Measurements from ENCODE around the gene KIAA1217. TPM values are rescaled to one million over a fixed set of nuclear protein-coding genes. Genes with fewer than 3 reads are reported as not detected.
"Not testable (repeated sequence)": the region's sequence is repeated elsewhere in the genome, so short reads cannot be mapped to it uniquely, and the experiment has no call there.

Gene KIAA1217
- polyA plus RNA-seq, 1 donor from 2014 or later: 0.22 TPM

DNA sequence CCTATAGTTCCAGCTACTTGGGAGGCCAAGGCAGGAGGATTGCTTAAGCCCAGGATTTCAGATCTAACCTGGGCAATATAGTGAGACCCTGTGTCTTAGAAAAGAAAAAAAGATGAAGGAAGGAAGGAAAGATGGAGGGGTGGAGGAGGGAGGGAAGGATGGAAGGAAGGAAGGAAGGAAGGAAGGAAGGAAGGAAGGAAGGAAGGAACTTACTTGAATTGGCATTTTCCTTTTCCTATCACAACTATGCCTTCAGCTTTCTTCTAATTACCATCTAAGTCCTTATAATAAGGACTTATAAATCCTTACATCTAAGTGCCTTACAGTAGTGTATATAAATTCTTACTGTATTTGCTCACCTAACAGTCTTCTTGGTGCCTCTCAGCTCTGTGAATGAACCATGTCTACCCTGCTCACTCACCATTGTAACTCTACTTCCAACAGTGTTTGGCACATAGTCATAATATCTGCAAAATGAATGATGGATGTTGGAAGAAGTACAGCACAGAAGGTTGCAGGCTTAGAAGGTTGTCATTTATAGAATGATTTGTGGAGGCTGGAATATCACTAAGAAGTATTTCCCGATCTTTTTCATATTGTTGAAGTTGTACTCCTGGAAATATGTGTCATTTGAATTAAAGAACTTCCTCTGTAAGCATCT is 125.5 kb downstream of the KIAA1217 start:
- no peaks in the 10 kb centered on the region for H3F3A ChIP-seq (ENCODE audit: insufficient read depth, low read length, poor library complexity, severe bottlenecking)
- H2AFZ ChIP-seq (ENCODE audit: low read depth, low read length): no peak overlapping the region
- TF ChIP-seq EP300 (conservative IDR thresholded peaks at IDR 0.05; ENCODE audit: poor library complexity, severe bottlenecking): no peak
- no peak for TF ChIP-seq SMC3 (conservative IDR thresholded peaks at IDR 0.05; ENCODE audit: poor library complexity)
- TF ChIP-seq, protein P1, sequence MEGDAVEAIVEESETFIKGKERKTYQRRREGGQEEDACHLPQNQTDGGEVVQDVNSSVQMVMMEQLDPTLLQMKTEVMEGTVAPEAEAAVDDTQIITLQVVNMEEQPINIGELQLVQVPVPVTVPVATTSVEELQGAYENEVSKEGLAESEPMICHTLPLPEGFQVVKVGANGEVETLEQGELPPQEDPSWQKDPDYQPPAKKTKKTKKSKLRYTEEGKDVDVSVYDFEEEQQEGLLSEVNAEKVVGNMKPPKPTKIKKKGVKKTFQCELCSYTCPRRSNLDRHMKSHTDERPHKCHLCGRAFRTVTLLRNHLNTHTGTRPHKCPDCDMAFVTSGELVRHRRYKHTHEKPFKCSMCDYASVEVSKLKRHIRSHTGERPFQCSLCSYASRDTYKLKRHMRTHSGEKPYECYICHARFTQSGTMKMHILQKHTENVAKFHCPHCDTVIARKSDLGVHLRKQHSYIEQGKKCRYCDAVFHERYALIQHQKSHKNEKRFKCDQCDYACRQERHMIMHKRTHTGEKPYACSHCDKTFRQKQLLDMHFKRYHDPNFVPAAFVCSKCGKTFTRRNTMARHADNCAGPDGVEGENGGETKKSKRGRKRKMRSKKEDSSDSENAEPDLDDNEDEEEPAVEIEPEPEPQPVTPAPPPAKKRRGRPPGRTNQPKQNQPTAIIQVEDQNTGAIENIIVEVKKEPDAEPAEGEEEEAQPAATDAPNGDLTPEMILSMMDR (IDR thresholded peaks at IDR 0.05; ENCODE audit: poor library complexity, severe bottlenecking): no peak
- H3K4me3 ChIP-seq (ENCODE audit: low read length): no peak overlapping the region
- no peaks in the 10 kb centered on the region for H3K27me3 ChIP-seq (ENCODE audit: insufficient read depth, low read depth, low read length)
- H3K9ac ChIP-seq (ENCODE audit: low read length): no peak overlapping the region
- no peaks in the 10 kb centered on the region for H3K79me2 ChIP-seq (replicated peaks; ENCODE audit: insufficient read depth, low read length)
- no peak overlapping the region for H3K4me2 ChIP-seq (ENCODE audit: low read length)
- H3K36me3 ChIP-seq (ENCODE audit: insufficient read depth, low read length): no peaks in the 10 kb centered on the region
- H3K27ac ChIP-seq (ENCODE audit: low read length): no peak overlapping the region
- no peaks in the 10 kb centered on the region for H3K9me2 ChIP-seq (ENCODE audit: insufficient read depth, low read length)
- H4K20me1 ChIP-seq (ENCODE audit: insufficient read depth): no peaks in the 10 kb centered on the region
- no peaks in the 10 kb centered on the region for H3K9me3 ChIP-seq (ENCODE audit: low read length)

DNA sequence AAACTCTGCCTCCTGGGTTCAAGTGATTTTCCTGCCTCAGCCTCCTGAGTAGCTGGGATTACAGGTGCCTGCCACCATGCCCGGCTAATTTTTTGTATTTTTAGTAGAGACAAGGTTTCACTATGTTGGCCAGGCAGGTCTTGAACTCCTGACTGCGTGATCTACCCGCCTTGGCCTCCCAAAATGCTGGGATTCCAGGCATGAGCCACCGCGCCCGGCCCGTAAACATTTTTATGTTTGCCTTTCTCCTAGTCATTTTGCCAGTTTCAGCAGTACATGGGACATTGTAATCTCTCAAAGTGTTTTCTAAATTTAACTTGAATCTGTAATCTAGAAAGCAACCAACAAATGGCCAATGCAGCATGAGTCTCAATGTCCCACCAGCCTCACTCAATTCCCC is 128.8 kb downstream of the KIAA1217 start:
- not testable (repeated sequence) for H3K9ac ChIP-seq (ENCODE audit: low read length); H3K27ac ChIP-seq (ENCODE audit: low read length); H3F3A ChIP-seq (ENCODE audit: insufficient read depth, low read length, poor library complexity, severe bottlenecking); H3K9me3 ChIP-seq (ENCODE audit: low read length); H3K27me3 ChIP-seq (ENCODE audit: insufficient read depth, low read depth, low read length); H3K79me2 ChIP-seq (replicated peaks; ENCODE audit: insufficient read depth, low read length); H3K36me3 ChIP-seq (ENCODE audit: insufficient read depth, low read length); H3K4me3 ChIP-seq (ENCODE audit: low read length); H4K20me1 ChIP-seq (ENCODE audit: insufficient read depth); H3K9me2 ChIP-seq (ENCODE audit: insufficient read depth, low read length); H2AFZ ChIP-seq (ENCODE audit: low read depth, low read length); H3K4me2 ChIP-seq (ENCODE audit: low read length)

DNA sequence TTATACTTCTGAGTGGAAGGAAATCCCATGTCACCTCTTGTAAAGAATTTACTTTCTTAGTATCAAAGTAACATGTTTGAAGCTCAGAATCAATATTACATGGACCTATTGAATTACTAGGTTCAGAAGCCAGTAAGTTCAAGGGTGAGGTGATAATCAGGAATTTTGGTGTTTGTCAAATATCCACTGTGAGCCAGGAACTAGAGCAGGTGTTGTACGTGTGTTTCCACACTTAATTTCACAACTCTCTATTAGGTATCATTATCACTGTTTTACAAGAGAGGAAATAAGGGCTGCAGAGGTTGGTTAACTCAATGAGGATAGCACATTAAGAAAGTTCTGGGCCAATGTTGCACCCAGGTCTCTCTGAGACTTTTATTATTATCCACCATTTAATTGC is 130.4 kb downstream of the KIAA1217 start:
- Histone ChIP-seq H3K4me3 (ENCODE audit: low read length) (no peak overlapping the region), H3K27ac (ENCODE audit: low read length) (no peak overlapping the region), H3K4me2 (ENCODE audit: low read length) (no peak overlapping the region), H3K36me3 (ENCODE audit: insufficient read depth, low read length) (no peaks in the 10 kb centered on the region), H3K9ac (ENCODE audit: low read length) (no peak overlapping the region), H3K79me2 (replicated peaks; ENCODE audit: insufficient read depth, low read length) (no peaks in the 10 kb centered on the region), H4K20me1 (ENCODE audit: insufficient read depth) (no peaks in the 10 kb centered on the region), H3K9me2 (ENCODE audit: insufficient read depth, low read length) (no peaks in the 10 kb centered on the region), H2AFZ (ENCODE audit: low read depth, low read length) (no peak overlapping the region), H3K27me3 (ENCODE audit: insufficient read depth, low read depth, low read length) (no peaks in the 10 kb centered on the region), H3K9me3 (ENCODE audit: low read length) (no peaks in the 10 kb centered on the region), H3F3A (ENCODE audit: insufficient read depth, low read length, poor library complexity, severe bottlenecking) (no peaks in the 10 kb centered on the region)
- TF ChIP-seq EZH2 (IDR thresholded peaks at IDR 0.05; ENCODE audit: borderline replicate concordance, insufficient read depth, low read length, poor library complexity, severe bottlenecking): no peak
- no peak for TF ChIP-seq SMC3 (conservative IDR thresholded peaks at IDR 0.05; ENCODE audit: poor library complexity)
- TF ChIP-seq MXI1 (conservative IDR thresholded peaks at IDR 0.05; ENCODE audit: poor library complexity, severe bottlenecking): no peak
- TF ChIP-seq, protein P2, sequence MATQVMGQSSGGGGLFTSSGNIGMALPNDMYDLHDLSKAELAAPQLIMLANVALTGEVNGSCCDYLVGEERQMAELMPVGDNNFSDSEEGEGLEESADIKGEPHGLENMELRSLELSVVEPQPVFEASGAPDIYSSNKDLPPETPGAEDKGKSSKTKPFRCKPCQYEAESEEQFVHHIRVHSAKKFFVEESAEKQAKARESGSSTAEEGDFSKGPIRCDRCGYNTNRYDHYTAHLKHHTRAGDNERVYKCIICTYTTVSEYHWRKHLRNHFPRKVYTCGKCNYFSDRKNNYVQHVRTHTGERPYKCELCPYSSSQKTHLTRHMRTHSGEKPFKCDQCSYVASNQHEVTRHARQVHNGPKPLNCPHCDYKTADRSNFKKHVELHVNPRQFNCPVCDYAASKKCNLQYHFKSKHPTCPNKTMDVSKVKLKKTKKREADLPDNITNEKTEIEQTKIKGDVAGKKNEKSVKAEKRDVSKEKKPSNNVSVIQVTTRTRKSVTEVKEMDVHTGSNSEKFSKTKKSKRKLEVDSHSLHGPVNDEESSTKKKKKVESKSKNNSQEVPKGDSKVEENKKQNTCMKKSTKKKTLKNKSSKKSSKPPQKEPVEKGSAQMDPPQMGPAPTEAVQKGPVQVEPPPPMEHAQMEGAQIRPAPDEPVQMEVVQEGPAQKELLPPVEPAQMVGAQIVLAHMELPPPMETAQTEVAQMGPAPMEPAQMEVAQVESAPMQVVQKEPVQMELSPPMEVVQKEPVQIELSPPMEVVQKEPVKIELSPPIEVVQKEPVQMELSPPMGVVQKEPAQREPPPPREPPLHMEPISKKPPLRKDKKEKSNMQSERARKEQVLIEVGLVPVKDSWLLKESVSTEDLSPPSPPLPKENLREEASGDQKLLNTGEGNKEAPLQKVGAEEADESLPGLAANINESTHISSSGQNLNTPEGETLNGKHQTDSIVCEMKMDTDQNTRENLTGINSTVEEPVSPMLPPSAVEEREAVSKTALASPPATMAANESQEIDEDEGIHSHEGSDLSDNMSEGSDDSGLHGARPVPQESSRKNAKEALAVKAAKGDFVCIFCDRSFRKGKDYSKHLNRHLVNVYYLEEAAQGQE (IDR thresholded peaks at IDR 0.05; ENCODE audit: borderline replicate concordance): no peak
